ENCODE data around the gene FYB2. TPM values are rescaled to one million over a fixed set of nuclear protein-coding genes. Genes with fewer than 3 reads are reported as not detected.

FYB2 gene
- total RNA-seq, 2 donors from 2014 or later, result 0.39 to 0.70 TPM

DNA sequence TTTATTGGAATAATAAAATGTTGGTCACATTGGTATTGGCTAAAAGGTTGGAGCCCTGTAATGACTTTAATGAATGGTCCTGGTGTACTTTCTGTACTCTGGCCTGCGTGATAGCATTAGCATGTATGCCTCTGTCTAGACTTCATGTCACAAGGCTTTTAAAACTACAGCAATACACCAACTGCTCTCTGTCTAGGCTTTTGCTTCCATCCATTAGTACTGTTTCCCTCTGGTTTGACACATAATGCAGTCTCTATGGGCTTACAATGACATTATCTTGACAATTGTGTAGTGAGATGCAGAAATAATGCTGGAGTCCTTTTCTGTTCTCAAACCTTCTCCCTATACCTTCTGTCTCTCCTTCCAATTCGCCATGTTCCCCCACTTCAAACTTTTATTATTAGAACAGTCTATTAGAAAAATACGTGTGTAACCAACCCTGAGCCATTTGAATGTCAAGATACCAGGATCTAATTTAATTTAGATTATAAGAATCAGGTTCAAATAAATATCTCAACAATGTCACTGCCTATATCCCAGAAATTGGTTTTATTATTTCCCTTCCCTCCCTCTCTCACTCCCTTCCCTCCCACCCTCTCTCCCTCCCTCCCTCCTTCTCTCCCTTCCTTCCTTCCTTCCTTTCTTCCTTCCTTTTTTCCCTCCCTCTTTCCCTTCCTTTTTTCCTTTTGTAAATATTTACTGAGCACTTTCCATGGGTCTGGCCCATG, 44.2 kb upstream of the FYB2 start:
- Histone ChIP-seq H3K4me3 (no peak overlapping the region), H3K9me3 (no peaks in the 10 kb centered on the region), H3K27ac (no peak overlapping the region), H3K27me3 (no peaks in the 10 kb centered on the region), H3K36me3 (no peaks in the 10 kb centered on the region), H3K4me1 (no peaks in the 10 kb centered on the region)
- DNase-seq (ENCODE audit: low spot score), result no peak
- TF ChIP-seq, protein P1, sequence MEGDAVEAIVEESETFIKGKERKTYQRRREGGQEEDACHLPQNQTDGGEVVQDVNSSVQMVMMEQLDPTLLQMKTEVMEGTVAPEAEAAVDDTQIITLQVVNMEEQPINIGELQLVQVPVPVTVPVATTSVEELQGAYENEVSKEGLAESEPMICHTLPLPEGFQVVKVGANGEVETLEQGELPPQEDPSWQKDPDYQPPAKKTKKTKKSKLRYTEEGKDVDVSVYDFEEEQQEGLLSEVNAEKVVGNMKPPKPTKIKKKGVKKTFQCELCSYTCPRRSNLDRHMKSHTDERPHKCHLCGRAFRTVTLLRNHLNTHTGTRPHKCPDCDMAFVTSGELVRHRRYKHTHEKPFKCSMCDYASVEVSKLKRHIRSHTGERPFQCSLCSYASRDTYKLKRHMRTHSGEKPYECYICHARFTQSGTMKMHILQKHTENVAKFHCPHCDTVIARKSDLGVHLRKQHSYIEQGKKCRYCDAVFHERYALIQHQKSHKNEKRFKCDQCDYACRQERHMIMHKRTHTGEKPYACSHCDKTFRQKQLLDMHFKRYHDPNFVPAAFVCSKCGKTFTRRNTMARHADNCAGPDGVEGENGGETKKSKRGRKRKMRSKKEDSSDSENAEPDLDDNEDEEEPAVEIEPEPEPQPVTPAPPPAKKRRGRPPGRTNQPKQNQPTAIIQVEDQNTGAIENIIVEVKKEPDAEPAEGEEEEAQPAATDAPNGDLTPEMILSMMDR (IDR thresholded peaks at IDR 0.05), result no peak

DNA sequence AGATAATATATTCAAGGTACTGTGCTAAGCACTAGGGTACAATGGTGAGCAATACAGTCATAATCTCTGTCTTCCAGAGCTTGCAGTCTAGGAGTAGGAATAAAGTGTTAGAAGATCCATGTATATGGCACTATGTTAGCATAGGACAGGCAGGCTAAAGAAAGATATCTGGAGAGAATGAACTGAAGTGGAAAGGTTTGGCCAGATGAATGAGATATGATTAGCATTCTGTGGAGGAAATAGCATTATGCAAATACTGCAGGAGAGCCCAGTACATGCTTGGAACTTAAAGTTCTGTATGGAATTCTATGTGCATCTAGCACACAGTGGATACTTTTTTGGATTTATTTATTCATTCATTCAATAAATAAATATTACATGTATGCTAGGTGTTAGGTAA, 40.1 kb upstream of the FYB2 start:
- TF ChIP-seq, protein P1 (IDR thresholded peaks at IDR 0.05), result no peak
- no peak for DNase-seq (ENCODE audit: low spot score)
- H3K27ac ChIP-seq, result no peak overlapping the region
- H3K4me1 ChIP-seq, result no peaks in the 10 kb centered on the region
- no peaks in the 10 kb centered on the region for H3K9me3 ChIP-seq
- H3K4me3 ChIP-seq, result no peak overlapping the region
- no peaks in the 10 kb centered on the region for H3K36me3 ChIP-seq
- H3K27me3 ChIP-seq, result no peaks in the 10 kb centered on the region

DNA sequence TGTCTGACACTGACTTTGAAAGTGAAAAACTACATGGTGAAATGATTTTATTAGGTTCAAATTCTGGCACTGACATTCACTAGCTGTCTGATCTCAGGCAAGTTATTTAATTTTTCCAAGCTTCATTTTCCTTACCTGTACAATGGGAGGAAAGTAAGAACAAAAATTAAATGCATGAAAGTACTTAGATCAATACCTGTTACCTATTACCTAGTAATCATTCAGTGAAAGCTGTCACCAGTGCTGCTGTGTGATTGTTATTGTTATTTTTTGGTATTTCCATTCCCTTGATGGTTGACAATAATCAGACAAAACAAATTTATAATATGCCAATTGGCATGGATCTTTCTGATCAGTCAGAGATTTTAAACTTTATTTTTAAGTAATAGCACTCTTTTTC, 37.0 kb upstream of the FYB2 start:
- H3K27ac ChIP-seq, result no peak overlapping the region
- TF ChIP-seq, protein P1 (IDR thresholded peaks at IDR 0.05), result no peak
- H3K4me1 ChIP-seq, result no peaks in the 10 kb centered on the region
- no peak overlapping the region for H3K4me3 ChIP-seq
- H3K9me3 ChIP-seq, result no peaks in the 10 kb centered on the region
- H3K36me3 ChIP-seq, result no peaks in the 10 kb centered on the region
- no peaks in the 10 kb centered on the region for H3K27me3 ChIP-seq
- DNase-seq (ENCODE audit: low spot score), result no peak

DNA sequence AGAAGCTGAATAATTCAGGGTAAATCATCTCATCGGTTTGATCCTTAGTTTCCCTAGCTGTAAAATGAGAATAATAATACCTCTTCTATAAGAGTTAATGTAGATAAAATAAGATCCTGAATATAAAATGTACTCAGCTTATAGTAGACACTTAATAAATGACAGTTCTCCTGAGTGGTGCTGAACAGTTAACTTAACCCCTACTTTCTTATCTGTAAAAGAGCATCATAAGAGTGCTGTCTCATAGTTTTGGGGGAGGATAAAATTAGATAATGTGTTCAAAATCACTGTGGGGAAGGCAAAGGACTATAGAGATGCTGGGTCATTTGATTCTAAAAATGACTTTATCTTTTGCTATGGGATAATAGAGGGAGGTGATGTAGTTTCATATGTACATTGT, 36.0 kb upstream of the FYB2 start:
- Histone ChIP-seq H3K4me3 (no peak overlapping the region), H3K27me3 (no peaks in the 10 kb centered on the region), H3K27ac (no peak overlapping the region), H3K9me3 (no peaks in the 10 kb centered on the region), H3K36me3 (no peaks in the 10 kb centered on the region), H3K4me1 (no peaks in the 10 kb centered on the region)
- TF ChIP-seq, protein P1 (IDR thresholded peaks at IDR 0.05), result no peak
- DNase-seq (ENCODE audit: low spot score), result no peak

DNA sequence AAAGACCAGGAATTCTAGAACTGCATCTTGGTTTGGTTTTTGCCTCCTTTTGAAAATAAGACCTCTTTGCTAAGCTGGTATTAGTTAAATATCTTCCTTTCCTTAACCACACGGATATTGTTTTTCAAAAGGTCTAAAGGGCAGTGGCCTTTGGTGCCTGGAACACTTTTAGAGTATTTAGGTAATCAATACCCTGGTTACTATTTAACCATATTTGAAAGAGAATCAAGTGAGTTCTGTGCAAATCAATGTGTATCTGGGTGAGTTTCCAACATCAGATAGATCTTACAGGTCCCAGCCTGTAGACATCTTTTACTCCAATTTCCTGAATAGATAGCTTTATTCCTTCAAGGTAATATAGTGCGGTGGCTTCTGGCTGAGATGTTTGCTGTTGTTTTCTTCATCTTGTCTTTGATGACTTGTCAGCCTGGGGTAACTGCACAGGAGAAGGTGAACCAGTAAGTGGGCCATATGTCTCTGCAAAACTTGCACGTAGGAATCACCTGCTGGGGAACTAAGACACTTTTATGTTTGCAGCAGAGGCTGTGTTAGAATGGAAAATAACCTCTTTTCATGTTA, 35.4 kb upstream of the FYB2 start, which contains the start of gene C8A:
C8A (plus strand) TSS at position 277 of the 579 bp plus-strand sequence; CDS start at position 382, 105 bp downstream.
- DNase-seq (ENCODE audit: low spot score), result no peak
- no peak within 1 kb of the TSS for H3K4me3 ChIP-seq
- no peaks in the 10 kb centered on the region for H3K36me3 ChIP-seq
- H3K27me3 ChIP-seq, result no peaks in the 10 kb centered on the region
- H3K4me1 ChIP-seq, result no peaks in the 10 kb centered on the region
- no peak within 1 kb of the TSS for H3K27ac ChIP-seq
- no peaks in the 10 kb centered on the region for H3K9me3 ChIP-seq
- TF ChIP-seq, protein P1 (IDR thresholded peaks at IDR 0.05), result no peak
